Urothelium cell line (cell line): Measurements from ENCODE around the gene COMT.

ENCODE experiments used
- DNase-seq: peaks from one replicate; pipeline ENCODE4 v3.0.0; 2011; ENCODE audit warnings: low spot score, mixed read lengths
- FAIRE-seq: peaks from 2 replicates; lab custom pipeline; 2011; peaks lifted over from hg19 to GRCh38; lab: Jason Lieb, UNC

The COMT gene

DNA sequence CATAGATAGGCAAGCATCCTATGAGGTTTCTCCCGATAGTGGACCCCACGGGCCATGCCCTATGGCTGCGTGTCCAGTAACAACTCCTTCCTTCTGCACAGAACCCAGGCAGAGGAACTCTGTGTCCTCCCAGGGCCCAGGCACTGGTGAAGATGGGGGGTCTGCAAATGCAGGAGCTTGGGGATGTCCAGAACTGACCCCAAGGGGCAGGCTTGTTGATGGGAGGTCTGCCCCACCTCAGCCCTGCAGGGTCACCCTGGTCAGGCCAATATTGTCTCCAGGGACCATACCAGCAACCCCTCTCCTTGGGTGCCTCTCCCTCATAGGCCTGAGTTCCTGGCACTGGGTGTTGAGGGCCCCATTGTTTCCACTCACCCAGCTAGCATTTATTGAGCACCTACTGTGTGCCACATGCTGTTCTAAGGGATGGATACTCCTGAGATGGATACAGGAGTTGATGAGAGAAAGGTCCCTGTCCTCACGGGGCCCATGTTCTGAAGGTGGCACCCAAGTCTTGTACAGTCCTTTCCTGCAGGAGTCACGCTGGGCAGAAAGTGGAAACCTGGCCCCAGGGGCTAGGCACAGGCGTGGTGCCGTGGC, 26.4 kb downstream of the COMT start:
- FAIRE-seq, result no peak
- no peak for DNase-seq

DNA sequence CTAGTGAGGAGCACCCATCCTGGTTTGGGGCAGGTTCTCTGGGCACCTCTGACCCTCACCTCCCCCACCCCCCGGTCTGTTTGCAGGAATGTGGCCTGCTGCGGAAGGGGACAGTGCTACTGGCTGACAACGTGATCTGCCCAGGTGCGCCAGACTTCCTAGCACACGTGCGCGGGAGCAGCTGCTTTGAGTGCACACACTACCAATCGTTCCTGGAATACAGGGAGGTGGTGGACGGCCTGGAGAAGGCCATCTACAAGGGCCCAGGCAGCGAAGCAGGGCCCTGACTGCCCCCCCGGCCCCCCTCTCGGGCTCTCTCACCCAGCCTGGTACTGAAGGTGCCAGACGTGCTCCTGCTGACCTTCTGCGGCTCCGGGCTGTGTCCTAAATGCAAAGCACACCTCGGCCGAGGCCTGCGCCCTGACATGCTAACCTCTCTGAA, 26.9 kb downstream of the COMT start:
- DNase-seq, result no peak
- no peak for FAIRE-seq

DNA sequence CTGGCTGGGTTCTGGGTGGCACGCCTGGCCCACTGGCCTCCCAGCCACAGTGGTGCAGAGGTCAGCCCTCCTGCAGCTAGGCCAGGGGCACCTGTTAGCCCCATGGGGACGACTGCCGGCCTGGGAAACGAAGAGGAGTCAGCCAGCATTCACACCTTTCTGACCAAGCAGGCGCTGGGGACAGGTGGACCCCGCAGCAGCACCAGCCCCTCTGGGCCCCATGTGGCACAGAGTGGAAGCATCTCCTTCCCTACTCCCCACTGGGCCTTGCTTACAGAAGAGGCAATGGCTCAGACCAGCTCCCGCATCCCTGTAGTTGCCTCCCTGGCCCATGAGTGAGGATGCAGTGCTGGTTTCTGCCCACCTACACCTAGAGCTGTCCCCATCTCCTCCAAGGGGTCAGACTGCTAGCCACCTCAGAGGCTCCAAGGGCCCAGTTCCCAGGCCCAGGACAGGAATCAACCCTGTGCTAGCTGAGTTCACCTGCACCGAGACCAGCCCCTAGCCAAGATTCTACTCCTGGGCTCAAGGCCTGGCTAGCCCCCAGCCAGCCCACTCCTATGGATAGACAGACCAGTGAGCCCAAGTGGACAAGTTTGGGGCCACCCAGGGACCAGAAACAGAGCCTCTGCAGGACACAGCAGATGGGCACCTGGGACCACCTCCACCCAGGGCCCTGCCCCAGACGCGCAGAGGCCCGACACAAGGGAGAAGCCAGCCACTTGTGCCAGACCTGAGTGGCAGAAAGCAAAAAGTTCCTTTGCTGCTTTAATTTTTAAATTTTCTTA, 27.8 kb downstream of the COMT start:
- FAIRE-seq (no peak), DNase-seq (no peak)

DNA sequence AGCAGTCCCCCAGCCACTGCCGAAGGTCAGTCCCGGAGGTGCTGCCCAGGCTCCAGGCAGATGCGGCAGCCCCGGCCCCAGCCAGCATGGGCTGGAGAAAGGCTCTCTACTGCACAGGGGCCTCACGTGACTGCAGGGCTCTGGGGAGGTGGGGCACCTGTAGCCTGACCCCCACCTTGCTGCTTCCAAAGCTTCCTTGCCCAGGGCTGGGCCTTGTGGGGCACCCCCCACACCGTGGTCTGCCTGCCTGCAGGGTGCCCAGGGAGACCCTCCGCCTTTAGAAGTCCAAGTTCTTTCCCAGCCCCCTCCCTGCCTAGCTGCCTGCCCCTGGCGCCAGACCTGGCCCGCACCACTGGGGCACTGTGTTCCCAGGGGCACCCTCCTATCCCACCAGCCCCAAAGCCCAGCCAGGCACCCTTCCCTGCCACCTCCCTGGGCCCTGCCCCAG, 28.5 kb downstream of the COMT start:
- no peak for FAIRE-seq
- DNase-seq, result no peak

DNA sequence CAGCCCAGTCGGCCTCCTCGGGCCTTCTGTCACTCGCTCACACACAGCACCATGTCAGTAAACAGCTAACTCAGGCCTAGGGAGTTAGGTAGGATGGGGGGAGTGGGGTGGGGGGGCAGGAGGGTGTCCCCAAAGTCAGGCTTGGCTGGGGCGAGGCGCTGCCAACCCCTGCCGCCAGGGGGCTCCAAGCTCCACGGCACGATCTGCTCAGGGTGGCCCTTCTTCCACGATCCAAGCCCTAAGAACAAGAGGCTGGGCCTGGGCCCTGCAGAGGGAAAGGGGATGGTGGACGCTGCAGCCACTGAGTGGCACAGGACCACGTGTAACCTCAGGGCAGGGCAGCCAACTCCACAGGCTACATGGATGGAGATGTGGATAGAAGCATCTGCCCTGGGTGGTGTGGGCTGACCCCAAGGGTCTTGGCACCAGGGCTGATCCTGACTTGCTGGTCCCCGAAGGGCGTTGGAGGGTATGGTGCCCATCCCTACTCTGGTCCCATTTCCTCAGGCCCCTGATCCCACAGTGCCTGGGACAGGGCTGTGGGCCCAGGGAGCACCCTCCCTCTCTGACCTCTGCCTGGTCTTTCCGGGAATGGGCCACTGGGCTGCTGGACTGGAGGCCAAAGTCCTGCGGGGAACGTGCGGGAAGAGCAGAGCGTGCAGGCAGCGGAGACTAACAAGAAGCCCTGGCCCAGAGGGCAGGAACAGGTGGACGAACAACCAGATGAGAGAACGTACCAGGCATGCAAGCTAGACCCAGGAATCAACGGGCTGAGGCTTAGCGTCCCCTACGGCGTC, 29.1 kb downstream of the COMT start:
- peak; percentile 40 for FAIRE-seq
- peak; percentile 77 for DNase-seq

DNA sequence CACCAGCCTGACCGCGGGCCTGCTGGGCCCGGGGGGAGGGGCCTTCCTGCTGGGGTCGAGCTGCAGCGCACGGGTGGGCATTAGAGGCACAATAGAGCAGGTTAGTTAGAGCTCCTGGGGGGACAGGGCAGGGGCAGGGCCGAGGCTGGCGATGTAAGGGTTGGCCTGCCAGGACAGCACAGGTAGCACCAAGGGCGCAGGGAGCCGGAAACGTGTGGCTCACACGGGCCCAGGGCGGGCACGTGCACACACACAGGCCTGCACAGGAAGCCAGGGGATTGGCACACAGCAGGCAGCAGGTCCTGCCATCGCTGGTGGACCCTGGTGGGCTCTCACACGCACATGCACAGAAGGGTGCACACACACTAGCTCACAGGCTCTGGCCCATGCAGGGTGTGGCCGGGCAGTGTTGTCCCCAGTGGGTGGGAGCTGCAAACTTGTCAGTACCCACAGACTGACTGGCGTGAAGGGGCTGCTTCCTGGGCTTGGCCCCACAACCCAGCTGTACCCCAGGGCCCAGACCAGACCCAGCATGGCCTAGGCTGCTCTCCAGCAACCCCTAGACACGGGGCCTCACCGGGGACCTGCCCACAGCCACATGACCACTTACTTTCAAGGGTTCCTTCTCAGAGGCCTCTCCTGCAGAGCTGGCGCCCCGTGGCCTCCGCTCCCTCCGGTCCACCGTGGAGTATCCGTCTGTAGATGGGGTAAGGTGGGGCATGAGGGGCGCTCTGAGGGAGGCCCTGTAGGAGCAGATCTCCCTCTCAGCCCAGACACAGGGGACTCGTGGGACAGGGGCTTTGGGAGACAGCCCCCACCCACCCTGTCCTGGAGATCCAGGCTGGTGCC, 29.9 kb downstream of the COMT start:
- no peak for DNase-seq
- FAIRE-seq, result peak; percentile 30

DNA sequence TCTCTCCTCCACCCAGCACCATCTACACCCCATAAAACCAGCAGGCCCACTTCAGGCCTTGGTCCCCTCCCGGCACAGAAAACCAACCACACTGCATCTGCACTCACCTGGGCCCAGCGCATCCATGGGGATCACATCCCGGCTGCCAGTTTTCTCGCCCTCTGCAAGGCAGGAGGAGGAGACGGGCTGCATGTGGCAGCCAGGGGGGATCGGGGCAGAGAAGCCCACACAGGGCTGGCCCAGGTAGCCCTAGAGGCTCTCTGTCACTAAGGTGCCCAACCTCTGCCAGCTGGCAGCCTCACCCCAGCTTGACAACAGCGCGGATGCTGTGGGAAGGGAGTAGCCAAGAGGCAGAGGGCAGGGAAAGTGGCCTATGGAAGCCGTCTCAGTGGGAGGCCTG, 30.7 kb downstream of the COMT start:
- DNase-seq (no peak), FAIRE-seq (no peak)

DNA sequence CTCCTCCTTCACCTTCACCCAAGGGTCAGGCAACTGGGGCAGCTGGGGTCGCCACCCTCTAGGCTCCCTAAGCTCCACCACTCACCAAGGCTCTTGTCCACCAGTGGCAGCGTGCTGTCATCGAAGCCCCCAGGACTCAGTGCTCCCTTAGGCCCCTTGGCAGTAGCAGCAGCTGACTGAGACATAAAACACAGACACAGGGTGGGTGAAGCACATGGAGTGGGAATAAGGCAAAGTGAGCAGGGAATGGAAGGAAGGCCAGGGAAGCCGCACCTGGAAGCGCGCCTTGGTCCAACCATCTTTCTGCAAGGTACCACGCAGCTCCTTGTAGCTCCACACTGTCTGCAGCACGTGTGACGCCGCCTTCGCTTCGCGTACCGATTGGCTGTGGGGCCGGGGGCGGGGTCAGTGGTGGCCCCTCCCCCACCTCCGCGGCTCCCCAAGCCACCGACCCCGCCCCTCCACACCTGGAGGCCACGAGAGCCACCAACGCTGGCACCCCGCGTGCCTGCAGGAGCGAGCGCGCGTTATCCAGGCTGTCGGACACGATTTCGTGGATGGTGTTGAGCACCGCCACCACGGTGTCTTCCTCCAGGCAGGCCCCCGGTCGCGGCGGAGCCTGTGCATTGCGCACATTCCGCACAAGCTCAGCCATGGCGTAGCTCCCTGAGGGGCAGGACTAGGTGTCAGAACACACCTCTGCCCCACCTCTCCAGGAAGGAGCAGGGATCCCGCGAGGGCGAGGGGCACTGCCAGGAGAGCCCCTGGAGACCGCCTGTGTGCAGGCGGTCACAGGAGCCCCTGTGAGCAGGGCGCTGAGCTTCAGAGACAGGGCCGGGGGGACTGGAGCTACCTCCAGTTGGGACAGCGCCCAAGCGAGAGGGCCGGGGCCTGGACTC, 31.3 kb downstream of the COMT start:
- DNase-seq, result no peak
- FAIRE-seq, result peak; percentile 71

DNA sequence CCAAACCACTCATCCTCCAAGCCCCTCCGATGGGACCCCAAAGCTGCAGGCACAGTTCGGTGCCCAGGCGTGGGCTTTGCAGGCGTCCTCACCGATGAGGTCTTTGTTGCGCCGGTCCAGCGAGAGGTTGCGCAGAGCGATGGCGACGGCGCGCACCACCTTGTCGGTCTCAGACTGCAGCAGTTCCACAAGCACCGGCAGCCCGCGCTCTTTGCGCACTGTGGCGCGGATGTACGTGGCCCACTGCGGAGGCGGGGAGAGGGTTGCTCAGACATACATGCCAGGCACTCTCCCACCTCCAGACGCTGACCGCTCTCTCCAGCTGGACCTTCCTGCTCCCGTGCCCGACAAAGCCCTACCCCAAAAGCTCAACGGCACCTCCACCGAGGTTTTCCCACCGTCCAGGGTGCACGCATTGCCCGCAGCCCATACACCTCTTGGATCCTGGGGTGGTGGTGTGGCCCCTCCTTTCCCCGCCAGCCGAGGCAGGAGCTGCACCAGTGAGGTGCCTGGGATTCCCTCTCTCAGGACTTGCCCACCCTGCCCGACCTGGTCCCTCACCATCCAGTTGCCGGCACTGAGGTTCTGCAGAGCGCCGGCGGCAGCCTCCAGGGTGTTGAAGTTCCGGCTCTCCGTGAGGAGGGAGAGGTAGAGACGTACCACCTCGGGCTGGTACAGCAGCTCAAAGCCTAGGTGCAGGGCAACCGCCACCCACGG, 32.1 kb downstream of the COMT start:
- FAIRE-seq, result no peak
- DNase-seq, result no peak

DNA sequence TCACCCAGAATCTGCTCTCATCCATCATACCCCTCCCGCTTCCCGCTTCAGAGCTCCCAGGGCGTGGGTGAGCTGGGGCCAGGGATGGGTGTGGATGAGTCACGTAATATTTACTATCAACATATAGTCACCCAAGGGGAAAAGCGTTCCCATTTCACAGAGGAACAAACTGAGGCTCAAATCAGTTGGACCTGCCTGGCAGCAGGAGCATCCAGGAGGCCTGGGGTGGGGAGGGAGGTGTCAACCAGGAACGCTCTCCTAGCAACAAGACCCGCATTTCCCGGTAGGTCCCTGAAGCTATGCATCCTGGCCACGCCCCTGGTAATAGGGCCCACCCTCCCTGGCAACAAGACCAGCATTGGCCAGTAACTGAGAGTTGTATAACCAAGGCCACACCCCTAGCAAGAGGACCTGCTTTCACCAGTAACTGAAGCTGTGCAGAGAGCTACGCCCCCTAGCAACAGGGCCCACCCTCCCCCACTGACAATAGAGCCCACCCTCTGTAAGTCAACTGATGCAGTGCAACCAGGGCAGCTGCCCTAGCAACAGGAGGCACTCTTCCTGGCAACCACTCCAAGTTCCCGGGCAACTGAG, 32.8 kb downstream of the COMT start:
- FAIRE-seq (no peak), DNase-seq (peak; percentile 42)

DNA sequence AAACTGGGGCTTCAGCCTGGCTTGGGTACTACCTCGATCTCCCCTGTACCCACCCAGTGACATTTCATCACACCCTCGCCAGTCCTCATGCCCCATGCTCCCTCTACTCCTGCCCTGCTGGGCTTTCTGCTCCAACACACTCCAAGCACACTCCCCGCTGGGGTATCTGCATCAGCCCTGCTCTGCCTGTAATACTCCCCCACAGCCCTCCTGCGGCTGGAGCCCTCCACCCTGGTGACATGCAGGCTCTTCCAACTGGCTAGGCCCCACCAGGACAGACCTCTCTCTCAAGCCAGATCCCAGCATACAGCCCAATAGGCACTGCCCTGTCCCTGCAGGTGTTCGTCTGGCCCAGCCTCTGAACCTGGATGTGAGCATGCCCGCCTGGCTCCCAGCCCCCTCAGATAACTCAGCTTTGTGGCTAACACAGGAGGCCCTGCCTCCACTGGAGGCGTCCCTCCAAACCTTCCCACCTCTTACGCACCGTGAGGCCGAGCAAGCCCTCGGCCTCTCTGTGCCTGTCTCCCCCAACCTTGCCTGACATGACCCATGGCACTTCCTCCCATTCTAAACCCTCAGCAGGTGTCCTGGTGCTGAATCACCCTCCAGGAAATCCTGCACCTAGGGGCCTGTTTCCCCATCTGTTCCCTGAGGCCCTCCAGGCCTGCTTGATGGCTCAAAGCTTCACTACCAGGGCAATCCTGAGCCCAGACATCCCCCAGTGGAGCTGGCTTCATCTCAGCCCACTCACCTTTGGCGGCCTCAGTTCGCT, 33.5 kb downstream of the COMT start:
- peak; percentile 40 for FAIRE-seq

DNA sequence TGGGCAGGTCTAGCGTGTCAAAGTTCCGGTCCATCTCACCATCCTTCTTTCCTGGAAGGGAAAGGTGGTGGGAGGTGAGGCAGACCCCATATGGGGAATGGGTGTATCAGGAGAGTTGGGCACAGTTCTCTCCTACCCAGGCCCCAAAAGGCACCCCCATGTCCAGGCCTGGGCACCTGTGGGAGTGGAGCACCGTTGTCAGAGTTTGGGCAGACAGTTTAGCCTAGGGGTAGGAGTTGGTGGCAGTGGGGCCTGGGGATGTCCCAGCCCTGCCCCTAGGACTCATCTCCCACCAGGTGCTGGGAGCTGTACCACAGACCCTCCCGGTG, 34.1 kb downstream of the COMT start:
- DNase-seq (no peak), FAIRE-seq (no peak)

More for the DNA sequence above, 33.5 kb downstream of the COMT start:
- DNase-seq, result no peak

DNA sequence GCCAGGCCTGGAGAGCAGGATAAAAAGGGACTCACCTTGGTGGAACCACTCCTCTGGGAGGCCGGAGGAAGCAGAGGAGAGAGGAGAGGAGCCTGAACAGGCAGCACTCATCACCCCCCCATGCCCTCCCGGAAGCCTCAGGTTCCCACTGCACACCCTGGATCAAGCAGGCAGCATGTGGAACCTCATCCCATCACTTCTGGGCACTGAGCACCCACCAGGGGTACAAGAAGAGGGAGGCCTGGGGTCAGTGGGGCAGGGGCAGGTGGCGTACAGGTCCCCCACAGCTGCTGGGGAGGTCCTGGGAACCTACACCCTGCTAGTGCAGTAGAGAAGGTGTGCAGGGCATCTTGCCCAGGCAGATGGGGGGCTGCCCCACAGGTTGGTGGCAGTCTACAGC, 35.1 kb downstream of the COMT start:
- peak; percentile 20 for FAIRE-seq

DNA sequence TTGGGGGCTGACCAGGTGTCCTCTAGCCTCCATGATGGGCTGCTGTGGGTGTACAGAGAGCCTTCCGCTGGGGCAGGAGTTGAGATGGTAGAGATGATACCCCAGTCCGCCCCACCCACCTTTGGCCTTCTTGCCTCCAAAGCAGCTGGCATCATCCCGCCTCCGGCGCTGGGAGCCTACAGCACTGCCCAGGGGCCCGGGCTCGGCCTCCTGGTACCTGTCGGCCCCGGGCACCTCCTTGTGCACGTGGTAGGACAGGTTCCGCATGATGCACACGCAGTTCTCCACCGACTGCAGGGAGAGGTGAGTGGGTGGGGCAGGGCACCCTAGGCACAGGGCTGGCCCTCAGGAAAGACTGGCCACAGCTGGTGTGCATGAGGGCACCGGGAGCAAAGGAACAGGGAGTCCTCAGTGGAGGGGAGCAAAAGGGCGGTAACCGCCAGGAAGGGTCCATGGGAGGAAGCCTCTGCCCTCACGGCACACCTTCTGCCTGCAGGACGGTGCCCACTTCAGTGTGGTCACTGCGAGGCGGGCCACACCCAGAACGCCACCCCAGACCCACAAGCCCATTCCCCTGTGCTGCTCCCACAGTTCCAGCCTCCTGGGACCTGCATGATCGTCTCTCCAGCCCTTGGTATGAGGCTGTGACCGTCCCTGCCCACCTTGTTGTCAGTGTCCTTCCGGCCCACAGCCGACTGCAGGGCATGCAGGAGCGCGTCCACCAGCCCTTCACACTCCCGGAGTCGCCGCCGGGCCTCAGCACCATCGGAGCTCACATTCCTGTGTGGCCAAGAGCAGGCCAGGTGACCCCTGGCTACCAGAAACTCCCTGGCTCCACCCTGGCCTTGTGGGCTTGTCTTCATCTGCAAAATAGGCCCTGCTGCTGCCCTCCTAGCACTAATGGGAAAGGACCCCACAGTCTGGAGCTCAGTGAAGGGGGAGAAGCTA, 36.0 kb downstream of the COMT start:
- FAIRE-seq (peak; percentile 53), DNase-seq (no peak)

More for the DNA sequence above, 35.1 kb downstream of the COMT start:
- no peak for DNase-seq

DNA sequence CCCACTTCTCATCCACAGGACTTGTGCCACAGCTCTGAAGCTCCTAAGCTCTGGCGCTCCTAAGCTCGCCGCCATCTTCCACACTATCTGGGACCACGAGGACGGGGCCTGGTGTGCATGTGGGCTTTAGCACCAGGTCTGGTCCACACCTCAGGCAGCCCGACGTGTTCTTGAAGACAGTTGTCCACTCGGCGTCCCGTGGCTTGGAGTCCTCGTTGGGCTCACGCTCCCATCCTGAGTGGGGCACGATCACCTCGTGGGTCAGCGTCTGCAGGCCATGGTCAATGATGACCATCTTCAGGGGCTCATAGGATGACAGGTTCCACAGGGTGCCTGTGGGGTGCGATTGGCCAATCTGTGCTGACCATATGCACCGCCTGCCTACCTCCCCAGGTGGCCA, 37.2 kb downstream of the COMT start:
- FAIRE-seq, result peak; percentile 55

DNA sequence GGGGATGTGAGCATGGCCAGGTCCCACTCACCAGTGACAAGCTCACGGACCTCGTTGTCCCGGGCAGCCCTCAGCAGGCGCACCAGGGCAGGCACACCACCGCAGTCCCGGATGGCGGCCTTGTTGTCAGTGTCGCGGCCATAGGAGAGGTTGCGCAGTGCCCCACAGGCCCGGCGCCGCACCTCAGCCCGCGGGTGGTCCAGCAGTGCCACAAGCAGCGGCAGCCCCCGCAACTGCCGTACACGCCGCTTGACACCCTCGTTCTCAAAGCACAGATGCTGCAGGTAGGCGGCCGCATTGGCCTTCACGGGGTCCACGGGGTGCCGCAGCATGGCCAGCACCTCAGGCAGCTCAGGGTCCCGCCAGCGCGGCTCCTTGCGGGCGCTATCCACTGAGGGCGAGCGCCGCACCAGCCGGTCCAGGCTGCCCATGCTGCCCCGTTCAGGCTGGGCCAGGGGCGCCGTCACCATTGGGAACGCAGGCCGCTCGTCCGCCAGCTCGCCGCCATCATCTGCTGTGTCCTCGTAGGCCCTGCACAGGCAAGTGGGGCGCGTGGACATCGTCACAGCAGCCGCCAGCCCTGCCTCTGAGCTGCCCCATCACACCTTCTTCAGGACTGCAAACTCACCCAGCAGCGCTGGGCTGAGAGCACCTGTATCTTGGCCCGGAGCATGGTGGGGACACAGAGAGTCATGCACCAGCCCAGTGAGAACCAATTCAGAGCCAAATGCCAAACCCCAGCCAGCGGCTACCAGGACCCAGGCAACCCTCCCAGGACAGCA, 38.3 kb downstream of the COMT start:
- FAIRE-seq (no peak), DNase-seq (no peak)

More for the DNA sequence above, 37.2 kb downstream of the COMT start:
- no peak for DNase-seq
